B cell (primary cell): ENCODE results near the gene FAM53B. TPM values are rescaled to one million over a fixed set of nuclear protein-coding genes. Genes with fewer than 3 reads are reported as not detected.

Experiments
- ATAC-seq: fragments of 200-7000 bp; cut with Tn5 transposase; one replicate; pipeline ENCODE4 v1.10.0; 2021; ENCODE audit warnings: low read depth, mild to moderate bottlenecking, moderate number of reproducible peaks, moderate library complexity
- CTCF ChIA-PET: fragments of 350-600 bp; sonication (Branson Sonifier 250); formaldehyde crosslinking; loops from one replicate; lab custom pipeline; 2021; ENCODE audit warnings: antibody characterized with exemption, inconsistent platforms; lab: Charles Lee
- POLR2A ChIA-PET: fragments of 350-600 bp; sonication (Branson Sonifier 250); formaldehyde crosslinking; loops from one replicate; lab custom pipeline; 2021; ENCODE audit warnings: antibody characterized with exemption; lab: Charles Lee
- DNase-seq: peaks from one replicate; pipeline ENCODE4 v3.0.0; 2013
- H2AFZ ChIP-seq: 2 replicates; pipeline ENCODE4 v1.6.1; 2012; ENCODE audit warnings: mild to moderate bottlenecking, low read depth, low read length; ENCODE audit not compliant: insufficient read depth, poor library complexity, severe bottlenecking
- H3K27ac ChIP-seq, 2 donors: 1 replicate in 1 of 2; 2 replicates in 1 of 2; pipeline ENCODE4 v1.5.1; 2012 to 2013; ENCODE audit warnings: low read length in 2 of 2, mild to moderate bottlenecking in 2 of 2, moderate library complexity in 1 of 2
- H3K27me3 ChIP-seq, 4 experiments: fragments of 200-600 bp in 1 of 4; sonication (generic) in 1 of 4; replicated peaks in 1 of 4; 1 replicate in 2 of 4; 2 replicates in 2 of 4; pipeline versions ENCODE4 v1.6.1 to v1.7.0; 2013 to 2016; ENCODE audit warnings: low read length in 3 of 4, mild to moderate bottlenecking in 2 of 4, mixed read lengths in 1 of 4, moderate library complexity in 1 of 4; ENCODE audit not compliant: insufficient read depth in 4 of 4, control insufficient read depth in 3 of 4; ENCODE audit errors: control extremely low read depth in 1 of 4
- H3K36me3 ChIP-seq, 2 experiments: replicated peaks in 1 of 2; 1 replicate in 1 of 2; 2 replicates in 1 of 2; pipeline versions ENCODE4 v1.6.1 to v1.7.1; 2013; ENCODE audit warnings: low read length in 1 of 2; ENCODE audit not compliant: insufficient read depth in 2 of 2, control insufficient read depth in 1 of 2; ENCODE audit errors: control extremely low read depth in 1 of 2, extremely low read depth in 1 of 2
- H3K4me1 ChIP-seq, 2 donors: fragments of 200-600 bp in 1 of 2; sonication (generic) in 1 of 2; 1 replicate in 1 of 2; 2 replicates in 1 of 2; pipeline versions ENCODE4 v1.5.1 to v1.6.1; 2013 to 2017; ENCODE audit warnings: low read length in 2 of 2; ENCODE audit not compliant: control insufficient read depth in 2 of 2, insufficient read depth in 2 of 2
- H3K4me2 ChIP-seq: replicated peaks from 2 replicates; pipeline ENCODE3; 2012; ENCODE audit warnings: mild to moderate bottlenecking, low read depth, low read length; ENCODE audit not compliant: poor library complexity, severe bottlenecking
- H3K4me3 ChIP-seq, 5 experiments: fragments of 200-600 bp in 1 of 5; sonication (generic) in 1 of 5; 1 replicate in 3 of 5; 2 replicates in 2 of 5; pipeline versions ENCODE4 v1.5.1 to v1.7.0; 2011 to 2016; ENCODE audit warnings: low read length in 4 of 5, mild to moderate bottlenecking in 4 of 5, low read depth in 2 of 5, control low read depth in 1 of 5, moderate library complexity in 1 of 5; ENCODE audit not compliant: insufficient read depth in 1 of 5; ENCODE audit errors: control extremely low read depth in 1 of 5, extremely low read depth in 1 of 5
- H3K79me2 ChIP-seq: fragments of 200-600 bp; sonication (generic); one replicate; pipeline ENCODE4 v1.6.0; 2016; ENCODE audit warnings: low read length; ENCODE audit not compliant: control insufficient read depth, insufficient read depth
- H3K9ac ChIP-seq: fragments of 200-600 bp; sonication (generic); 2 replicates; pipeline ENCODE4 v1.6.1; 2017; ENCODE audit warnings: mild to moderate bottlenecking, low read length, moderate library complexity
- H3K9me3 ChIP-seq, 3 donors: one replicate each; pipeline versions ENCODE4 v1.6.1 to v1.7.1; 2013; ENCODE audit warnings: low read length in 2 of 3; ENCODE audit not compliant: control insufficient read depth in 2 of 3, insufficient read depth in 1 of 3; ENCODE audit errors: control extremely low read depth in 1 of 3
- H4K20me1 ChIP-seq: 2 replicates; pipeline ENCODE4 v1.6.0; 2012; ENCODE audit warnings: mild to moderate bottlenecking, low read length; ENCODE audit not compliant: insufficient read depth, control insufficient read depth, poor library complexity, severe bottlenecking
- H3K27ac Mint-ChIP-seq: one replicate; pipeline ENCODE4 v1.8.0; 2021; ENCODE audit warnings: mixed read lengths
- H3K27me3 Mint-ChIP-seq: one replicate; pipeline ENCODE4 v1.8.0; 2021; ENCODE audit warnings: mixed read lengths
- H3K4me1 Mint-ChIP-seq: one replicate; pipeline ENCODE4 v1.8.0; 2021; ENCODE audit warnings: mixed read lengths
- H3K4me3 Mint-ChIP-seq: one replicate; pipeline ENCODE4 v1.8.0; 2021; ENCODE audit warnings: mixed read lengths
- H3K9me3 Mint-ChIP-seq: one replicate; pipeline ENCODE4 v1.8.0; 2022; ENCODE audit warnings: mixed read lengths; ENCODE audit not compliant: insufficient read depth
- EZH2 ChIP-seq: IDR thresholded peaks from 2 replicates; pipeline ENCODE4 v1.6.1; 2012; ENCODE audit warnings: borderline replicate concordance, low read depth, mild to moderate bottlenecking, moderate library complexity, low read length; ENCODE audit not compliant: insufficient read depth, poor library complexity, severe bottlenecking
- WGBS: methylation state at CpG from one replicate; pipeline ENCODE4 v1.1.5; 2013; ENCODE audit warnings: missing lambda C conversion rate; ENCODE audit not compliant: insufficient coverage; 5-methylcytosine and 5-hydroxymethylcytosine counted together
- intact Hi-C: fragments of 100-400 bp; cut with micrococcal nuclease; formaldehyde crosslinking; loops from one replicate; pipeline ENCODE4 v1.10.0; 2022
- polyA plus RNA-seq: library from polyadenylated mRNA; depleted of rRNA; stranded (reverse); fragments of >200 nt; gene quantifications from 2 replicates; pipeline ENCODE4 v1.2.3, GENCODE V29; 2012
- total RNA-seq, 2 donors: library from RNA; stranded (reverse); fragments of 120-200 nt in 1 of 2; gene quantifications; 1 replicate in 1 of 2; 2 replicates in 1 of 2; pipeline versions ENCODE4 v1.2.3 to v1.2.4, GENCODE V29; 2013 to 2022
- TF ChIP-seq, protein P1 (sequence below): fragments of 200-600 bp; IDR thresholded peaks from one replicate; pipeline ENCODE4 v1.8.0; 2022; ENCODE audit warnings: antibody characterized with exemption, mild to moderate bottlenecking

Gene FAM53B
- total and polyA plus RNA-seq, 2 donors (not counting 1 experiment from before 2014, with no cell fraction given): 51.2 to 186 TPM

DNA sequence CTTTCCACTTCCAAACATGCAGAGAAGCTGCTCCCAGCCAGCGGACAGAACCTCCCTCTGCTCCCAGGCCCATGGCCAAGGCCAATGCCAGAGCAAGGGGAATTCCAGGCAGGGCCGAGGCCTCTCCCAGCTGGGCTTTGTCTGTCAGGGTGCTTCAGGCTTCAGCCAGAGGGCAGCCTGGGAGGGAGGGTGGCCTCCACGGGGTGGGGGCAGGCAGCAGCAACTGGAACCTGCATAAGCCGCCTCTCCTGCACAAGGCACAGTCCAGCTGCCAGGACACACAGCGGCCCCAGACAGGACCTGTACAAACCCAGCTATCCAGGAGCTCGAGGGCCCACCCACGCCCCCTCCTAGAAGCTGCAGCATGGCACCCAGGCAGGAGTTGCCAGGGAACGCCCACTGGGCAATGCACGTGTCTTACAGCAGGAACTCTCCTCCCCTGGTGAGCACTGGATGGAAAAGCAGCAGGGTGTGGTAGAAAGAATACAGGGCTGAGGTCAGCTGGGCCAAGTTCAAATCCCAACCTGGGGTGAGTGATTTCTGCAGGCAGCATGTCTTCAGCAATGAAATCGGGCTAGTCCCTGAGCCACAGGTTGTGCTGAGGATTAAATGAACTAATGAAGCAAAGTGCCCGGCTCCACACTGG is 7.6 kb downstream of the FAM53B start:
- H3K9me3 ChIP-seq: no peaks in the 10 kb centered on the region
- POLR2A ChIA-PET: interaction anchor here (0.6 to 0.9 kb wide), 2 partner anchors 18 to 69 kb away, joined by 3 read pairs; no protein-coding TSS in a partner anchor
- WGBS: 87% methylated on average over 11 of the region's 11 CpGs
- peaks cover 100% of the 10 kb centered on the region for H3K79me2 ChIP-seq
- no peak overlapping the region for H3K4me3 ChIP-seq
- CTCF ChIA-PET: interaction anchor here (0.8 to 7.9 kb wide), 4 partner anchors 12 to 204 kb away, joined by 3 to 353 read pairs (median 4); no protein-coding TSS in a partner anchor
- Mint-ChIP-seq H3K27me3 (no peaks in the 10 kb centered on the region), H3K4me3 (peak overlapping the region; percentile 66), H3K27ac (peak overlapping the region; percentile 79), H3K4me1 (peaks cover 98% of the 10 kb centered on the region), H3K9me3 (no peaks in the 10 kb centered on the region)
- TF ChIP-seq, protein P1, sequence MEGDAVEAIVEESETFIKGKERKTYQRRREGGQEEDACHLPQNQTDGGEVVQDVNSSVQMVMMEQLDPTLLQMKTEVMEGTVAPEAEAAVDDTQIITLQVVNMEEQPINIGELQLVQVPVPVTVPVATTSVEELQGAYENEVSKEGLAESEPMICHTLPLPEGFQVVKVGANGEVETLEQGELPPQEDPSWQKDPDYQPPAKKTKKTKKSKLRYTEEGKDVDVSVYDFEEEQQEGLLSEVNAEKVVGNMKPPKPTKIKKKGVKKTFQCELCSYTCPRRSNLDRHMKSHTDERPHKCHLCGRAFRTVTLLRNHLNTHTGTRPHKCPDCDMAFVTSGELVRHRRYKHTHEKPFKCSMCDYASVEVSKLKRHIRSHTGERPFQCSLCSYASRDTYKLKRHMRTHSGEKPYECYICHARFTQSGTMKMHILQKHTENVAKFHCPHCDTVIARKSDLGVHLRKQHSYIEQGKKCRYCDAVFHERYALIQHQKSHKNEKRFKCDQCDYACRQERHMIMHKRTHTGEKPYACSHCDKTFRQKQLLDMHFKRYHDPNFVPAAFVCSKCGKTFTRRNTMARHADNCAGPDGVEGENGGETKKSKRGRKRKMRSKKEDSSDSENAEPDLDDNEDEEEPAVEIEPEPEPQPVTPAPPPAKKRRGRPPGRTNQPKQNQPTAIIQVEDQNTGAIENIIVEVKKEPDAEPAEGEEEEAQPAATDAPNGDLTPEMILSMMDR: no peak
- TF ChIP-seq EZH2: no peak
- ATAC-seq (no peak), DNase-seq (no peak)
- H3K36me3 ChIP-seq: peaks cover 0 to 29% of the 10 kb centered on the region in 2 experiments
- peaks cover 64% of the 10 kb centered on the region for H4K20me1 ChIP-seq
- peak overlapping the region; percentile 4 for H3K9ac ChIP-seq
- intact Hi-C loops: no loop called here
- H3K27ac ChIP-seq: peak overlapping the region; percentile 14 to 98
- peaks cover 94 to 100% of the 10 kb centered on the region in 2 donors for H3K4me1 ChIP-seq
- no peak overlapping the region for H2AFZ ChIP-seq
- peak overlapping the region; percentile 90 for H3K4me2 ChIP-seq
- H3K27me3 ChIP-seq: no peaks in the 10 kb centered on the region
